H1 (cell line): ENCODE measurements around the gene CELF5. TPM values are rescaled to one million over a fixed set of nuclear protein-coding genes. Genes with fewer than 3 reads are reported as not detected.

Experiments
- CTCF ChIA-PET: fragments of 300-600 bp; sonication (Branson Sonifier 250); formaldehyde crosslinking; loops from one replicate; lab custom pipeline; 2021; ENCODE audit not compliant: partially characterized antibody; lab: Charles Lee
- POLR2A ChIA-PET: fragments of 300-600 bp; sonication (Branson Sonifier 250); formaldehyde crosslinking; loops from one replicate; lab custom pipeline; 2021; ENCODE audit warnings: inconsistent platforms; ENCODE audit not compliant: partially characterized antibody; lab: Charles Lee
- DNase-seq, 2 experiments: peaks; one replicate each; pipeline versions ENCODE4 v3.0.0 to v3.0.0-alpha.2; 2010 to 2022; ENCODE audit warnings: low spot score in 2 of 2, low read depth in 1 of 2, mixed read lengths in 1 of 2
- FAIRE-seq: peaks from 2 replicates; lab custom pipeline; 2011; peaks lifted over from hg19 to GRCh38; lab: Jason Lieb, UNC
- H2AFZ ChIP-seq: 2 replicates; pipeline ENCODE4 v1.8.1; 2012; ENCODE audit warnings: low read length, inconsistent platforms
- H2AK5ac ChIP-seq: 2 replicates; pipeline ENCODE4 v1.6.1; 2013; ENCODE audit warnings: low read depth, low read length
- H2BK120ac ChIP-seq: replicated peaks from 2 replicates; pipeline ENCODE3; 2013; ENCODE audit warnings: low read depth, low read length, inconsistent platforms
- H2BK12ac ChIP-seq: 2 replicates; pipeline ENCODE4 v1.6.1; 2013; ENCODE audit warnings: low read depth, low read length
- H2BK15ac ChIP-seq: 2 replicates; pipeline ENCODE4 v1.6.1; 2013; ENCODE audit warnings: low read length
- H2BK20ac ChIP-seq: 2 replicates; pipeline ENCODE4 v1.6.1; 2013; ENCODE audit warnings: low read length
- H2BK5ac ChIP-seq: 2 replicates; pipeline ENCODE4 v1.6.1; 2013; ENCODE audit warnings: low read depth, low read length
- H3K14ac ChIP-seq: 2 replicates; pipeline ENCODE4 v1.6.1; 2013; ENCODE audit warnings: inconsistent platforms; ENCODE audit not compliant: insufficient read length
- H3K18ac ChIP-seq: 2 replicates; pipeline ENCODE4 v1.6.1; 2013; ENCODE audit warnings: low read length; ENCODE audit errors: extremely low read depth
- H3K23ac ChIP-seq: 2 replicates; pipeline ENCODE4 v1.6.1; 2013; ENCODE audit warnings: inconsistent platforms; ENCODE audit not compliant: insufficient read length
- H3K23me2 ChIP-seq: 2 replicates; pipeline ENCODE4 v1.6.1; 2013; ENCODE audit warnings: low read depth, low read length
- H3K27ac ChIP-seq: 2 replicates; pipeline ENCODE4 v1.6.1; 2011; ENCODE audit warnings: low read depth, low read length, inconsistent platforms
- H3K27me3 ChIP-seq, 4 experiments: replicated peaks in 1 of 4; 1 replicate in 1 of 4; 2 replicates in 3 of 4; pipeline versions ENCODE4 v1.6.1 to v1.8.1; 2011 to 2013; ENCODE audit warnings: low read length in 3 of 4, mild to moderate bottlenecking in 3 of 4, inconsistent platforms in 2 of 4, mixed read lengths in 2 of 4, moderate library complexity in 1 of 4; ENCODE audit not compliant: control insufficient read depth in 3 of 4, insufficient read depth in 3 of 4; ENCODE audit errors: extremely low read depth in 1 of 4
- H3K36me3 ChIP-seq, 4 experiments: 2 replicates each; pipeline versions ENCODE4 v1.6.1 to v1.8.1; 2011 to 2013; ENCODE audit warnings: mild to moderate bottlenecking in 4 of 4, low read length in 3 of 4, moderate library complexity in 2 of 4, control low read depth in 1 of 4, inconsistent platforms in 1 of 4; ENCODE audit not compliant: insufficient read depth in 4 of 4, control insufficient read depth in 2 of 4
- H3K4ac ChIP-seq: replicated peaks from 2 replicates; pipeline ENCODE3; 2013; ENCODE audit warnings: low read length, low read depth, mixed read lengths, inconsistent platforms; ENCODE audit not compliant: insufficient read length
- H3K4me1 ChIP-seq, 4 experiments: replicated peaks in 1 of 4; 1 replicate in 1 of 4; 2 replicates in 3 of 4; pipeline versions ENCODE4 v1.6.1 to v1.8.1; 2011 to 2013; ENCODE audit warnings: low read length in 3 of 4, inconsistent platforms in 2 of 4, mixed read lengths in 1 of 4; ENCODE audit not compliant: insufficient read depth in 4 of 4, control insufficient read depth in 3 of 4
- H3K4me2 ChIP-seq, 2 experiments: 2 replicates each; pipeline versions ENCODE4 v1.6.1 to v1.8.1; 2011 to 2013; ENCODE audit warnings: low read depth in 2 of 2, low read length in 2 of 2, control low read depth in 1 of 2, inconsistent platforms in 1 of 2, mild to moderate bottlenecking in 1 of 2; ENCODE audit not compliant: insufficient read depth in 1 of 2
- H3K4me3 ChIP-seq, 4 experiments: fragments of 200-600, 300-600 bp in 1 of 4; sonication (generic), shearing (Covaris generic), sonication (Bioruptor Twin) in 1 of 4; 2 replicates each; pipeline versions ENCODE4 v1.5.1 to v1.8.1; 2011 to 2016; ENCODE audit warnings: low read length in 4 of 4, low read depth in 3 of 4, control low read depth in 2 of 4, inconsistent platforms in 2 of 4, mild to moderate bottlenecking in 2 of 4, mixed read lengths in 1 of 4, moderate library complexity in 1 of 4; ENCODE audit not compliant: insufficient read depth in 2 of 4; ENCODE audit errors: extremely low read depth in 1 of 4
- H3K56ac ChIP-seq: replicated peaks from 2 replicates; pipeline ENCODE3; 2013; ENCODE audit warnings: low read depth, mild to moderate bottlenecking, mixed read lengths, low read length, inconsistent platforms; ENCODE audit not compliant: insufficient read length
- H3K79me1 ChIP-seq: 2 replicates; pipeline ENCODE4 v1.6.1; 2013; ENCODE audit warnings: low read depth, low read length, control low read depth
- H3K79me2 ChIP-seq, 2 experiments: 2 replicates each; pipeline versions ENCODE4 v1.6.1 to v1.8.1; 2012 to 2013; ENCODE audit warnings: low read length in 2 of 2, mild to moderate bottlenecking in 2 of 2, inconsistent platforms in 1 of 2; ENCODE audit not compliant: insufficient read depth in 2 of 2, control insufficient read depth in 1 of 2
- H3K9ac ChIP-seq, 4 experiments: replicated peaks in 1 of 4; 1 replicate in 1 of 4; 2 replicates in 3 of 4; pipeline versions ENCODE4 v1.6.1 to v1.8.1; 2011 to 2013; ENCODE audit warnings: low read depth in 3 of 4, low read length in 3 of 4, control low read depth in 2 of 4, mild to moderate bottlenecking in 2 of 4, moderate library complexity in 2 of 4, inconsistent platforms in 1 of 4; ENCODE audit errors: extremely low read depth in 1 of 4
- H3K9me3 ChIP-seq, 2 experiments: 2 replicates each; pipeline versions ENCODE4 v1.6.1 to v1.8.1; 2012 to 2013; ENCODE audit warnings: mild to moderate bottlenecking in 2 of 2, moderate library complexity in 2 of 2, control low read depth in 1 of 2, inconsistent platforms in 1 of 2, low read depth in 1 of 2, low read length in 1 of 2, mixed read lengths in 1 of 2; ENCODE audit not compliant: insufficient read depth in 2 of 2
- H4K20me1 ChIP-seq, 2 experiments: replicated peaks in 1 of 2; 2 replicates each; pipeline versions ENCODE3 to v1.8.1; 2011 to 2013; ENCODE audit warnings: inconsistent platforms in 2 of 2, low read length in 2 of 2, mild to moderate bottlenecking in 1 of 2; ENCODE audit not compliant: insufficient read depth in 2 of 2, control insufficient read depth in 1 of 2
- H4K5ac ChIP-seq: 2 replicates; pipeline ENCODE4 v1.6.1; 2013; ENCODE audit warnings: low read length, low read depth, mixed read lengths, inconsistent platforms; ENCODE audit not compliant: insufficient read length
- H4K8ac ChIP-seq: 2 replicates; pipeline ENCODE4 v1.8.0; 2013; ENCODE audit warnings: mild to moderate bottlenecking, moderate library complexity, low read length, inconsistent platforms; ENCODE audit not compliant: insufficient read depth; ENCODE audit errors: extremely low read depth
- H4K91ac ChIP-seq: replicated peaks from 2 replicates; pipeline ENCODE3; 2013; ENCODE audit warnings: low read length, mixed read lengths, inconsistent platforms; ENCODE audit not compliant: insufficient read length
- BRCA1 ChIP-seq: IDR thresholded peaks from 2 replicates; pipeline ENCODE4 v1.6.1; 2012; ENCODE audit warnings: low read depth, low read length, improper control_type of control experiment
- EGR1 ChIP-seq: IDR thresholded peaks from 2 replicates; pipeline ENCODE4 v1.6.1; 2011; ENCODE audit warnings: low read depth, low read length, borderline replicate concordance
- GABPA ChIP-seq: IDR thresholded peaks from 2 replicates; pipeline ENCODE4 v1.6.1; 2011; ENCODE audit warnings: mild to moderate bottlenecking, low read length, moderate library complexity, borderline replicate concordance; ENCODE audit not compliant: insufficient read depth
- KDM5A ChIP-seq: fragments of 200-600 bp; IDR thresholded peaks from 2 replicates; pipeline ENCODE4 v1.7.1; 2012; ENCODE audit warnings: mild to moderate bottlenecking, low read length, inconsistent platforms, mixed read lengths
- NRF1 ChIP-seq: IDR thresholded peaks from 2 replicates; pipeline ENCODE4 v1.6.1; 2011; ENCODE audit warnings: mild to moderate bottlenecking, low read depth, low read length, improper control_type of control experiment
- POLR2A ChIP-seq, 2 experiments: IDR thresholded peaks; 1 replicate in 1 of 2; 2 replicates in 1 of 2; pipeline ENCODE4 v1.6.1; 2011; ENCODE audit warnings: low read depth in 2 of 2, low read length in 2 of 2, mild to moderate bottlenecking in 2 of 2; ENCODE audit errors: control extremely low read depth in 1 of 2
- POLR2AphosphoS5 ChIP-seq: IDR thresholded peaks from 2 replicates; pipeline ENCODE4 v1.6.1; 2011; ENCODE audit warnings: low read depth, low read length
- SIX5 ChIP-seq: IDR thresholded peaks from 2 replicates; pipeline ENCODE4 v1.6.1; 2011; ENCODE audit warnings: mild to moderate bottlenecking, low read depth, low read length
- SP2 ChIP-seq: IDR thresholded peaks from 2 replicates; pipeline ENCODE4 v1.6.1; 2012; ENCODE audit warnings: mild to moderate bottlenecking, low read length, inconsistent platforms
- TAF1 ChIP-seq: IDR thresholded peaks from 2 replicates; pipeline ENCODE4 v1.6.1; 2011; ENCODE audit warnings: mild to moderate bottlenecking, low read depth, low read length
- TBP ChIP-seq: IDR thresholded peaks from 2 replicates; pipeline ENCODE4 v1.6.1; 2011; ENCODE audit warnings: low read depth, low read length, improper control_type of control experiment
- YY1 ChIP-seq: IDR thresholded peaks from 2 replicates; pipeline ENCODE4 v1.6.1; 2011; ENCODE audit warnings: low read depth, mild to moderate bottlenecking, low read length
- ZNF274 ChIP-seq: IDR thresholded peaks from 2 replicates; pipeline ENCODE4 v1.7.0; 2012; ENCODE audit warnings: low read length, borderline replicate concordance; ENCODE audit errors: extremely low read depth
- WGBS, 2 experiments: shearing (Covaris generic) in 1 of 2; methylation state at CpG; one replicate each; pipeline versions ENCODE4 v1.1.6 to v1.1.7; 2013 to 2015; ENCODE audit warnings: low lambda C conversion rate in 2 of 2, mixed read lengths in 2 of 2, inconsistent platforms in 1 of 2, low coverage in 1 of 2, missing lambda C conversion rate in 1 of 2; ENCODE audit not compliant: insufficient replicate concordance in 2 of 2, insufficient coverage in 1 of 2, insufficient read length in 1 of 2; ENCODE audit errors: extremely low coverage in 1 of 2, missing lambda C conversion rate in 1 of 2; 5-methylcytosine and 5-hydroxymethylcytosine counted together
- polyA plus RNA-seq, 7 experiments: library from polyadenylated mRNA; depleted of rRNA in 3 of 7; stranded (reverse) in 5 of 7; unstranded in 2 of 7; fragments of >200 nt in 5 of 7; fragments of 200-250 nt in 2 of 7; gene quantifications; 1 replicate in 5 of 7; 2 replicates in 1 of 7; 4 replicates in 1 of 7; pipeline versions ENCODE4 v1.2.1 to v1.2.3, GENCODE V29; 2011 to 2013; ENCODE audit warnings: missing spikeins in 2 of 7, mixed read lengths in 2 of 7
- total RNA-seq: library from RNA; stranded (reverse); fragmentation: NEBNext Ultra II Directional; extraction: Animal tissue kit (Norgen Biotek cat#: 25700); gene quantifications from 2 replicates; pipeline ENCODE4 v1.2.1, GENCODE V29; 2021
- TF ChIP-seq, protein P1 (sequence below): IDR thresholded peaks from 2 replicates; pipeline ENCODE4 v1.6.1; 2012; ENCODE audit warnings: low read length, inconsistent platforms

The CELF5 gene
- total and polyA plus RNA-seq, 2 of the 8 experiments (the other 6 are each of a cell fraction or from before 2014, with no cell fraction given) = 9.8 to 15.0 TPM

DNA sequence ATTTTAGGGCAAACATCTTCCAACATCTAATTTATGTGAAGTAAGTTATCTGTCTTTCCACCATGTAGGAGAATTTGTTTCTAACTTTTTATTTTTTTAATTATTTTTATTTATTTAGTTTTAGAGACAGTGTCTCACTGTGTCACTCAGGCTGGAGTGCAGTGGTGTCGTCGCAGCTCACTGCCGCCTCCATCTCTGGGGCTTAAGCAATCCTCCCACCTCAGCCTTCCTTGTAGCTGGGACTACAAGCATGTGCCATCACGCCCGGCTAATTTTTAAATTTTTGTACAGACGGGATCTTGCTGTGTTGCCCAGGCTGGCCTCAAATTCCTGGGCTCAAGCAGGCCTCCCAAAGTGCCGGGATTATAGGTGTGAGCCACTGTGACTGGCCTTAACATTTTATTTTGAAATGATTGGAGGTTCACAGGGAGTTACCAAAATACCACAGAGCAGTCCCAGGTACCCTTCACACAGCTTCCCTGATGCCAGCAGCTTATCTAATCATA lies 58.8 kb downstream of the CELF5 start:
- Histone ChIP-seq H3K4me1 (peaks cover 0 to 6% (median 5%) of the 10 kb centered on the region in 4 experiments; a peak in 6 of 7 replicates), H3K36me3 (peaks cover 0 to 3% (median 0%) of the 10 kb centered on the region in 4 experiments; a peak in 1 of 8 replicates), H3K4ac (no peak overlapping the region), H2BK15ac (no peak overlapping the region), H4K91ac (no peak overlapping the region), H4K5ac (no peak overlapping the region), H3K79me1 (no peaks in the 10 kb centered on the region), H2BK120ac (no peak overlapping the region), H2BK12ac (no peak overlapping the region), H3K27ac (no peak overlapping the region), H3K14ac (no peak overlapping the region), H3K9ac (no peak overlapping the region), H2BK5ac (no peak overlapping the region), H3K4me3 (no peak overlapping the region), H3K18ac (no peak overlapping the region), H3K4me2 (no peak overlapping the region), H2AK5ac (no peak overlapping the region), H4K8ac (no peak overlapping the region), H3K56ac (no peak overlapping the region), H2AFZ (no peak overlapping the region), H3K27me3 (no peaks in the 10 kb centered on the region), H4K20me1 (no peaks in the 10 kb centered on the region), H3K23ac (no peak overlapping the region), H3K9me3 (no peaks in the 10 kb centered on the region), H2BK20ac (no peak overlapping the region), H3K23me2 (peaks cover 9% of the 10 kb centered on the region; the same call in 1 of the 2 replicates), H3K79me2 (no peaks in the 10 kb centered on the region)
- DNase-seq = no peak
- no peak for FAIRE-seq
- POLR2A ChIA-PET = interaction anchor here (1.6 kb wide), 1 partner anchor 35 kb away, joined by 3 read pairs; no protein-coding TSS in a partner anchor
- CTCF ChIA-PET = interaction anchor here (0.6 to 2.6 kb wide), 3 partner anchors 8 to 1430 kb away, joined by 3 to 29 read pairs (median 3); no protein-coding TSS in a partner anchor
- 80% methylated on average over 7 of the region's 7 CpGs; no CpG with 5 or more reads in 1 of the 2 experiments for WGBS, 2 experiments
- TF ChIP-seq YY1 = no peak
- TF ChIP-seq SIX5 = no peak
- TF ChIP-seq KDM5A = no peak
- TF ChIP-seq EGR1 = no peak
- no peak for TF ChIP-seq NRF1
- TF ChIP-seq SP2 = no peak
- no peak for TF ChIP-seq POLR2AphosphoS5
- TF ChIP-seq, protein P1, sequence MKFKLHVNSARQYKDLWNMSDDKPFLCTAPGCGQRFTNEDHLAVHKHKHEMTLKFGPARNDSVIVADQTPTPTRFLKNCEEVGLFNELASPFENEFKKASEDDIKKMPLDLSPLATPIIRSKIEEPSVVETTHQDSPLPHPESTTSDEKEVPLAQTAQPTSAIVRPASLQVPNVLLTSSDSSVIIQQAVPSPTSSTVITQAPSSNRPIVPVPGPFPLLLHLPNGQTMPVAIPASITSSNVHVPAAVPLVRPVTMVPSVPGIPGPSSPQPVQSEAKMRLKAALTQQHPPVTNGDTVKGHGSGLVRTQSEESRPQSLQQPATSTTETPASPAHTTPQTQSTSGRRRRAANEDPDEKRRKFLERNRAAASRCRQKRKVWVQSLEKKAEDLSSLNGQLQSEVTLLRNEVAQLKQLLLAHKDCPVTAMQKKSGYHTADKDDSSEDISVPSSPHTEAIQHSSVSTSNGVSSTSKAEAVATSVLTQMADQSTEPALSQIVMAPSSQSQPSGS = no peak
- no peak for TF ChIP-seq BRCA1
- no peak for TF ChIP-seq POLR2A (IDR thresholded peaks at IDR 0.05; ENCODE audit: control extremely low read depth in 1 of 2, low read depth in 2 of 2, low read length in 2 of 2)
- no peak for TF ChIP-seq TAF1
- no peak for TF ChIP-seq ZNF274
- no peak for TF ChIP-seq TBP
- no peak for TF ChIP-seq GABPA
